Mesothelial cell of epicardium (in vitro differentiated cells): ENCODE results near the gene ZBTB7A. TPM values are rescaled to one million over a fixed set of nuclear protein-coding genes. Genes with fewer than 3 reads are reported as not detected.

Experiments
- DNase-seq, 2 experiments: peaks; one replicate each; pipeline ENCODE4 v3.0.0; 2021; ENCODE audit warnings: low spot score in 2 of 2; ENCODE audit not compliant: unreplicated experiment in 2 of 2
- H3K27ac Mint-ChIP-seq: 2 replicates; pipeline ENCODE4 v1.8.0; 2021; ENCODE audit warnings: mixed read lengths
- H3K27me3 Mint-ChIP-seq: 2 replicates; pipeline ENCODE4 v1.8.0; 2021; ENCODE audit warnings: low read depth, mixed read lengths
- H3K36me3 Mint-ChIP-seq: 2 replicates; pipeline ENCODE4 v1.8.0; 2021; ENCODE audit warnings: mixed read lengths
- H3K4me1 Mint-ChIP-seq: 2 replicates; pipeline ENCODE4 v1.8.0; 2021; ENCODE audit warnings: mixed read lengths
- H3K4me3 Mint-ChIP-seq: 2 replicates; pipeline ENCODE4 v1.8.0; 2021; ENCODE audit warnings: mild to moderate bottlenecking, moderate library complexity, mixed read lengths
- H3K9me3 Mint-ChIP-seq: 2 replicates; pipeline ENCODE4 v1.8.0; 2021; ENCODE audit warnings: mixed read lengths
- CTCF ChIP-seq: fragments of 200-600 bp; sonication (generic); IDR thresholded peaks from one replicate; pipeline ENCODE4 v1.5.0; 2021; ENCODE audit warnings: antibody characterized with exemption; ENCODE audit not compliant: unreplicated experiment
- total RNA-seq: library from RNA; stranded (reverse); gene quantifications from 3 replicates; pipeline ENCODE4 v1.2.1, GENCODE V29; 2021

The ZBTB7A gene
- total RNA-seq, 1 donor from 2014 or later = 27.9 TPM

- Mint-ChIP-seq H3K4me3 (no peak overlapping the region), H3K36me3 (no peaks in the 10 kb centered on the region), H3K4me1 (peaks cover 20% of the 10 kb centered on the region)
These were observed 13.8 kb upstream of the ZBTB7A start for GRCh38 chr19:4080473-4080872.

GRCh38 chr19:4077800-4078684 lies 11.3 kb upstream of the ZBTB7A start:
- TF ChIP-seq CTCF = no peak
- Mint-ChIP-seq H3K36me3 (no peaks in the 10 kb centered on the region), H3K9me3 (no peaks in the 10 kb centered on the region), H3K27me3 (no peaks in the 10 kb centered on the region), H3K4me3 (peak overlapping the region; percentile 53), H3K27ac (no peak overlapping the region), H3K4me1 (peaks cover 6% of the 10 kb centered on the region)
- no peak for DNase-seq

More at GRCh38 chr19:4080473-4080872, 13.8 kb upstream of the ZBTB7A start:
- no peak for DNase-seq
- H3K9me3 Mint-ChIP-seq = no peaks in the 10 kb centered on the region
- H3K27ac Mint-ChIP-seq = no peak overlapping the region
- H3K27me3 Mint-ChIP-seq = no peaks in the 10 kb centered on the region
- TF ChIP-seq CTCF = no peak

- Mint-ChIP-seq H3K9me3 (no peaks in the 10 kb centered on the region), H3K4me1 (peaks cover 3% of the 10 kb centered on the region), H3K27ac (no peak overlapping the region), H3K36me3 (no peaks in the 10 kb centered on the region), H3K4me3 (no peak overlapping the region), H3K27me3 (no peaks in the 10 kb centered on the region)
- no peak for TF ChIP-seq CTCF
- DNase-seq = no peak
These were observed 10.3 kb upstream of the ZBTB7A start for GRCh38 chr19:4077007-4077374.

GRCh38 chr19:4075373-4075772 lies 8.7 kb upstream of the ZBTB7A start:
- no peaks in the 10 kb centered on the region for H3K36me3 Mint-ChIP-seq
- no peak for DNase-seq
- H3K4me3 Mint-ChIP-seq = no peak overlapping the region
- no peaks in the 10 kb centered on the region for H3K9me3 Mint-ChIP-seq
- peaks cover 3% of the 10 kb centered on the region for H3K4me1 Mint-ChIP-seq
- H3K27me3 Mint-ChIP-seq = no peaks in the 10 kb centered on the region
- no peak overlapping the region for H3K27ac Mint-ChIP-seq
- TF ChIP-seq CTCF = no peak

- no peaks in the 10 kb centered on the region for H3K36me3 Mint-ChIP-seq
- no peak for TF ChIP-seq CTCF
- H3K27ac Mint-ChIP-seq = no peak overlapping the region
- peaks cover 5% of the 10 kb centered on the region for H3K27me3 Mint-ChIP-seq
- H3K4me3 Mint-ChIP-seq = no peak overlapping the region
- DNase-seq = no peak
- H3K4me1 Mint-ChIP-seq = peaks cover 7% of the 10 kb centered on the region
- no peaks in the 10 kb centered on the region for H3K9me3 Mint-ChIP-seq
These were observed 4.9 kb upstream of the ZBTB7A start for GRCh38 chr19:4071610-4072009.
